Measurements from ENCODE around the gene SINHCAF. TPM values are rescaled to one million over a fixed set of nuclear protein-coding genes. Genes with fewer than 3 reads are reported as not detected.

SINHCAF gene
- total RNA-seq, 1 experiment from 2014 or later, result 152 TPM

DNA sequence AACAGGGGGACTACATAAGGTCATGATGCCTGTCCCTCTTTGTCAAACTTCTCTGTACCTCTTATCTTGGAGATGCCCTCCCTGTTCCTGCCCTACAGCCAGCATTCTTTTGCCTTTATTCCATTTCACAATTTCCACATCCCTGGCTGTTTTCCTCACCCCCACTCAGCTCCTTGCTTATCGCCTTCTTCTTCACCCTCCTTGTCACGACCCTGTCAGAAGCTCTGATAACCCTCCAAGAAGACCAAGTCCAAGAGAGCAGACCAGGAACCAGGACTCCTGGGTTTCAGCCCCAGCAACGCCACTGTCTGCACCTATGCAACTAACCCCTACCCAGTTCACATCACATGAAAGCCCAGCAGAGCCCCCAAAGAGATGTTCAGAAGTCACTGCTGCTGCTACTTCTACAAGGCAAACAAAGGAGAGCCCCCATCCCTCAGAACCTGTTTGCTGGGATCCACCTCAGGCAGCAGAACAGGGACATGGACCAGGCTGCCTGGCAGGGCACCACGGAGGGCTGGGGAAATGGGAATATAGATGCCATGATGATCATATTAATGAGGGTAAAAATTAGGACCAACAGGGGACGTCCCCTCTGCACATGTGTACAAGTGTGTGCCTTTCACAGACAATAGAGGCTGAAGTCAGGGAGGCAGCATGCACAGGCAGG lies 92.8 kb downstream of the SINHCAF start:
- no peaks in the 10 kb centered on the region for H3K79me2 ChIP-seq (ENCODE audit: low read depth)
- no peaks in the 10 kb centered on the region for H3F3A ChIP-seq (ENCODE audit: insufficient read depth, low read depth)
- H3K4me1 ChIP-seq (replicated peaks; ENCODE audit: insufficient read depth), result no peaks in the 10 kb centered on the region
- no TSS peak for BruUV-seq (replicated peaks)
- H3K4me2 ChIP-seq, result no peak overlapping the region
- no peak for DNase-seq
- H3K9me3 ChIP-seq (ENCODE audit: insufficient read depth, low read depth), result no peaks in the 10 kb centered on the region
- no peak overlapping the region for H2AFZ ChIP-seq
- intact Hi-C loops (cut with micrococcal nuclease; ENCODE audit: unreplicated experiment), result no loop called here
- POLR2A ChIA-PET (ENCODE audit: unreplicated experiment), result interaction anchor here (0.6 kb wide), 2 partner anchors 12 to 22 kb away, joined by 3 read pairs; no protein-coding TSS in a partner anchor
- H4K20me1 ChIP-seq (ENCODE audit: insufficient read depth), result no peaks in the 10 kb centered on the region
- CTCF ChIA-PET, result no interaction called here
- no peak overlapping the region for H3K4me3 ChIP-seq
- no peak overlapping the region for H3K27ac ChIP-seq
- no peaks in the 10 kb centered on the region for H3K9me2 ChIP-seq (ENCODE audit: insufficient read depth)
- H3K36me3 ChIP-seq (ENCODE audit: low read depth), result no peaks in the 10 kb centered on the region
- H3K27me3 ChIP-seq (ENCODE audit: insufficient read depth, low read depth), result no peaks in the 10 kb centered on the region
- TF ChIP-seq, protein P1, sequence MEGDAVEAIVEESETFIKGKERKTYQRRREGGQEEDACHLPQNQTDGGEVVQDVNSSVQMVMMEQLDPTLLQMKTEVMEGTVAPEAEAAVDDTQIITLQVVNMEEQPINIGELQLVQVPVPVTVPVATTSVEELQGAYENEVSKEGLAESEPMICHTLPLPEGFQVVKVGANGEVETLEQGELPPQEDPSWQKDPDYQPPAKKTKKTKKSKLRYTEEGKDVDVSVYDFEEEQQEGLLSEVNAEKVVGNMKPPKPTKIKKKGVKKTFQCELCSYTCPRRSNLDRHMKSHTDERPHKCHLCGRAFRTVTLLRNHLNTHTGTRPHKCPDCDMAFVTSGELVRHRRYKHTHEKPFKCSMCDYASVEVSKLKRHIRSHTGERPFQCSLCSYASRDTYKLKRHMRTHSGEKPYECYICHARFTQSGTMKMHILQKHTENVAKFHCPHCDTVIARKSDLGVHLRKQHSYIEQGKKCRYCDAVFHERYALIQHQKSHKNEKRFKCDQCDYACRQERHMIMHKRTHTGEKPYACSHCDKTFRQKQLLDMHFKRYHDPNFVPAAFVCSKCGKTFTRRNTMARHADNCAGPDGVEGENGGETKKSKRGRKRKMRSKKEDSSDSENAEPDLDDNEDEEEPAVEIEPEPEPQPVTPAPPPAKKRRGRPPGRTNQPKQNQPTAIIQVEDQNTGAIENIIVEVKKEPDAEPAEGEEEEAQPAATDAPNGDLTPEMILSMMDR (conservative IDR thresholded peaks at IDR 0.05), result no peak
- TF ChIP-seq EZH2 (IDR thresholded peaks at IDR 0.05; ENCODE audit: low read depth), result no peak

DNA sequence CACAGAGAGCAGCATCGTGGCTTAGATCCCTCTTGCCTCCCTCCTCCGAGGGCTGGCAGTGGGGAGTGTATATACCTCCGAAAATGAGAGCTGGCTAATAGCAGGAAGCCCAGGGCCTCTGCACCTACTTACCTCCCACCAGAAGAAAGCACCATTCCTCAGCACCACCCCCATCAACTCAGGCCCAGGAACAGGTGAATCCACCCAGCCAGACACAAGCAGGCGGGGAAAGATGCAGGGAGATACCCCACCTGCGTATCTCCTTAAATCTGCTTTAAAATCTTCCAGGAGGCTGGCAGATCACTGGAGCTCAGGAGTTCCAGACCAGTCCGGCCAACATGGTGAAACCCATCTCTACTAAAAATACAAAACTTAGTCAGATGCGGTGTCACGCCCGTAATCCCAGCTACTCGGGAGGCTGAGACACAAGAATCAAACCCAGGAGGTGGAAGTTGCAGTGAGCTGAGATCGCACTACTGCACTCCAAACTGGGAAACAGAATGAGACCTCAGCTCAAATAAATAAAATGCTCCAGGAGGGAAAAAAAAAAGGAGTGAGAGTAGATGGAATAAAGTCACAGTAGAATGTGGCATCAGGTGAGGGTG lies 93.5 kb downstream of the SINHCAF start:
- Histone ChIP-seq H3K4me2 (no peak overlapping the region), H3K27me3 (ENCODE audit: insufficient read depth, low read depth) (no peaks in the 10 kb centered on the region), H3K9me3 (ENCODE audit: insufficient read depth, low read depth) (no peaks in the 10 kb centered on the region), H3K36me3 (ENCODE audit: low read depth) (no peaks in the 10 kb centered on the region), H3K4me3 (no peak overlapping the region), H3K79me2 (ENCODE audit: low read depth) (no peaks in the 10 kb centered on the region), H3K4me1 (replicated peaks; ENCODE audit: insufficient read depth) (no peaks in the 10 kb centered on the region), H3F3A (ENCODE audit: insufficient read depth, low read depth) (no peaks in the 10 kb centered on the region), H4K20me1 (ENCODE audit: insufficient read depth) (no peaks in the 10 kb centered on the region), H2AFZ (no peak overlapping the region), H3K27ac (no peak overlapping the region), H3K9me2 (ENCODE audit: insufficient read depth) (no peaks in the 10 kb centered on the region)
- TF ChIP-seq EZH2 (IDR thresholded peaks at IDR 0.05; ENCODE audit: low read depth), result no peak
- TF ChIP-seq, protein P1 (conservative IDR thresholded peaks at IDR 0.05), result no peak
- no TSS peak for BruUV-seq (replicated peaks)
- CTCF ChIA-PET, result no interaction called here
- POLR2A ChIA-PET (ENCODE audit: unreplicated experiment), result interaction anchor here (0.6 kb wide), 1 partner anchor 23 kb away, joined by 3 read pairs; no protein-coding TSS in a partner anchor
- DNase-seq, result no peak
- intact Hi-C loops (cut with micrococcal nuclease; ENCODE audit: unreplicated experiment), result no loop called here

DNA sequence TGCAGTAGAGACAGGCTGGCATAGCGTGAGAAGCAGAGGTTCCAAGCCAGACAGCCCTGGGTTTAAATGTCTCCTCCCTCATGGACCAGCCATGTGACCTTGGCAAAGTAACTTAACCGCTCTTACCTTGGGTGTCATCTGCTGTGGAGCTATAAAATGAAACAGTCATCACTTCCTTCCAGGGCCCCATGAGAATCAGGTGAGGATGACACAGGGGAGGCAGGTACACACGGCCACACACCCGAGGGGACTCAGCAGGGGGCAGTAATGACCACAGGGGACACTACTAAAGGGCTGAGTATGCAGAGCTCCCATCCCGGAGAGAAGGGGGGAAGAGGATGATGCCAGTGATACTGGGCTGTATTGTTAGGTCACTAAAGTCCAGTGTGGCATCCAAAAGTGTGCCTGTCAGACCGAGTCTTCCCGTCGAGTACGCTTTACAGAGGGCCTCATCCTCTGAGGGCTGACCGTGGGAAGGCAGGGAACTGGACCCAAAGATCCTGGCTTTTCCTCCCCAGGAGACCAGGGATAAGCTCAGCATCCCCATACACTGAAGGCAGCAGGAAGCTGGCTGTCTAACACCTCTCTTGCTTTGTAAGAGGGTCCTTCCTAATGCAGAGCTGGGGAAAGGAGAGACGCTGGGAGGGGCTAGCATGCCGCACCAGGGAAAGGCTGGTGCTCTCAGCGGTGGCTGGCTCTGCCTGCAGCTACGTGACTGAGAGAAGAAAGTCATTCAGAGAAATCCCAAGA lies 94.2 kb downstream of the SINHCAF start:
- ChIA-PET CTCF (no interaction called here), POLR2A (ENCODE audit: unreplicated experiment) (no interaction called here)
- H3K9me3 ChIP-seq (ENCODE audit: insufficient read depth, low read depth), result no peaks in the 10 kb centered on the region
- no TSS peak for BruUV-seq (replicated peaks)
- H3K9me2 ChIP-seq (ENCODE audit: insufficient read depth), result no peaks in the 10 kb centered on the region
- no peaks in the 10 kb centered on the region for H3K4me1 ChIP-seq (replicated peaks; ENCODE audit: insufficient read depth)
- H3K79me2 ChIP-seq (ENCODE audit: low read depth), result no peaks in the 10 kb centered on the region
- intact Hi-C loops (cut with micrococcal nuclease; ENCODE audit: unreplicated experiment), result no loop called here
- H3K36me3 ChIP-seq (ENCODE audit: low read depth), result no peaks in the 10 kb centered on the region
- H2AFZ ChIP-seq, result no peak overlapping the region
- TF ChIP-seq EZH2 (IDR thresholded peaks at IDR 0.05; ENCODE audit: low read depth), result no peak
- TF ChIP-seq, protein P1 (conservative IDR thresholded peaks at IDR 0.05), result no peak
- no peak for DNase-seq
- H3K4me3 ChIP-seq, result no peak overlapping the region
- H3K4me2 ChIP-seq, result no peak overlapping the region
- H3K27ac ChIP-seq, result no peak overlapping the region
- H3F3A ChIP-seq (ENCODE audit: insufficient read depth, low read depth), result no peaks in the 10 kb centered on the region
- H3K27me3 ChIP-seq (ENCODE audit: insufficient read depth, low read depth), result no peaks in the 10 kb centered on the region
- H4K20me1 ChIP-seq (ENCODE audit: insufficient read depth), result no peaks in the 10 kb centered on the region

Data from PC-9 (cell line).